Measurements from ENCODE around the gene NRDC.

NRDC gene

GRCh38 chr1:51790385-51790784 is 88.1 kb downstream of the NRDC start:
- Mint-ChIP-seq H3K4me3 (no peak overlapping the region), H3K4me1 (ENCODE audit: low read depth) (peaks cover 16% of the 10 kb centered on the region), H3K9me3 (no peaks in the 10 kb centered on the region), H3K36me3 (ENCODE audit: low read depth) (peaks cover 99% of the 10 kb centered on the region), H3K27ac (peak overlapping the region; percentile 70), H3K27me3 (no peaks in the 10 kb centered on the region)
- DNase-seq: no peak

DNA sequence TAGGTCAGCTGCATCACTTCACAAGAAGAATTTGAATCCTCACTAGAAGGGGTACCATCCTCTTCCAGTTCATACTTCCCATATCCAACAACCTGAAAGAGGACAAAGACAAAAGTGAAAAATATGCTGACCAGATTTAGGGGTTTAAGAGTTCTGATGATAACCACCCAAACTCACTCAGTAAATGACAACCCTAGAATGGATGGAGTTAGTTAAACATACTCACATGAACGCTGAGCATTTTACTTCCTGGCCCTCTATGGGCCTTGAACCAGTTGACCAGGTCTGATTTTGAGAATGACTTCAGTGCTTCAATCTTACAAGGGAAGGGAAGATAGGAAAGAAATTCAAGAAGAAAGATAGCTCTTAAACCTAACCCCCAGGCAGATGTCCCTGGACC is 89.2 kb downstream of the NRDC start:
- Mint-ChIP-seq H3K36me3 (ENCODE audit: low read depth) (peaks cover 99% of the 10 kb centered on the region), H3K4me1 (ENCODE audit: low read depth) (peaks cover 16% of the 10 kb centered on the region), H3K4me3 (no peak overlapping the region), H3K27ac (peak overlapping the region; percentile 63), H3K27me3 (no peaks in the 10 kb centered on the region), H3K9me3 (no peaks in the 10 kb centered on the region)
- DNase-seq: no peak

DNA sequence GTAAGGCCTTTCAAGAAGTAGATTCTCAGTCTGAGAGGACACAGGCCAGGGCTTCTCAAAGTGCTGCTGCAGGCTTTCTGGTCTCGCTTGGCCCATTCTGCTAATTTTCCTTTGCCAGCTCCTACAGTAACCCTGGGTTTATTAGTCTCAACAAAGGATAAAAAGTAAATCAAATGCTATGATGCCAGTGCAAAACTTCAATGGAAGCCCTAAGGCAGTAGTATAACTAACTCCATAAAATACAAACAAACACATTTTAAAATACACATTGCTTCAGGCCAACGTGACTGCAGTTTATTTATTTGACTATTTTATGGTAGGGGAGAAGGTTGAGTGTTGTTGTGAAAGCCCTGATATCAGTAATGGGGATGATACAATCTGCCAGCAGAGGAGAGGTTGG is 89.6 kb downstream of the NRDC start:
- Mint-ChIP-seq H3K36me3 (ENCODE audit: low read depth) (peaks cover 99% of the 10 kb centered on the region), H3K27me3 (no peaks in the 10 kb centered on the region), H3K4me3 (no peak overlapping the region), H3K4me1 (ENCODE audit: low read depth) (peaks cover 14% of the 10 kb centered on the region), H3K27ac (peak overlapping the region; percentile 63), H3K9me3 (no peaks in the 10 kb centered on the region)
- no peak for DNase-seq

GRCh38 chr1:51784997-51785421 is 93.5 kb downstream of the NRDC start:
- Mint-ChIP-seq H3K27me3 (no peaks in the 10 kb centered on the region), H3K4me3 (no peak overlapping the region), H3K4me1 (ENCODE audit: low read depth) (no peaks in the 10 kb centered on the region), H3K36me3 (ENCODE audit: low read depth) (peaks cover 91% of the 10 kb centered on the region), H3K27ac (peak overlapping the region; percentile 53), H3K9me3 (no peaks in the 10 kb centered on the region)
- no peak for DNase-seq

DNA sequence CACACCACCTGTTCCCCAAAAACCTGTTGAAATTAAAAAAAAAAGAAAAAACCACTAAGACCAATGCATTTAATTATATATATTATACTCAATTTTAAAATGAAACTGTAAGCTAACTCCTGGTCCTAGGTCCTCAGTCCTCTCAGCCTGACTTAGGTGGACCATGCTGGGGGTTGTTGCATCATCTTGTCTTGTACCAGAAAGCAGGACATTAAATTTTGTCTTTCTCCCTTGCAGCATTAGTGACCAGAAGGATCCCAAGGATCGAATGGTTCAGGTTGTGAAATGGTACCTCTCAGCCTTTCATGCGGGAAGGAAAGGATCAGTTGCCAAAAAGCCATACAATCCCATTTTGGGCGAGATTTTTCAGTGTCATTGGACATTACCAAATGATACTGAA is 97.6 kb downstream of the NRDC start:
- H3K9me3 Mint-ChIP-seq: no peaks in the 10 kb centered on the region
- no peak overlapping the region for H3K4me3 Mint-ChIP-seq
- peaks cover 83% of the 10 kb centered on the region for H3K36me3 Mint-ChIP-seq (ENCODE audit: low read depth)
- no peak for DNase-seq
- H3K4me1 Mint-ChIP-seq (ENCODE audit: low read depth): peaks cover 4% of the 10 kb centered on the region
- H3K27me3 Mint-ChIP-seq: no peaks in the 10 kb centered on the region
- H3K27ac Mint-ChIP-seq: no peak overlapping the region

DNA sequence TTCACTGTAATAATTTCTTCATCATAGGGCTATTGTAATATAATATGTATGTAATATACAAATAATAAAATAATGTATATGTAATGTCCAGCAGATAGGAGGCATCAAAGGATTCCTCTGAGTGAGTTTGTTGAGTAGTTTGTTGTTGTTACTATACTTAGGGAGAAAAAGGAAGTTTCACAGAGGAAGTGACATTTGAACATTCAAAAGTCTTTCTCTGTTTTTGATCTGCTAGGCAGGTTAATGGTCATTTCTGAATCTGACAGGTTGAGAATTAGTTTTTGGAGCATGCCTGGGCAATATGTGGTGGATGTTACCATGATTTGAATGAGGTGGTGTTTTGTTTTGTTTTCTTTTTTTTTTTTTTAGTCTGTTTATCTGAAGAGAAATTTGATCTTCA is 102.1 kb downstream of the NRDC start:
- no peak for DNase-seq
- Mint-ChIP-seq H3K4me1 (ENCODE audit: low read depth) (peaks cover 18% of the 10 kb centered on the region), H3K27me3 (no peaks in the 10 kb centered on the region), H3K27ac (peak overlapping the region; percentile 41), H3K4me3 (no peak overlapping the region), H3K9me3 (no peaks in the 10 kb centered on the region), H3K36me3 (ENCODE audit: low read depth) (peaks cover 78% of the 10 kb centered on the region)

DNA sequence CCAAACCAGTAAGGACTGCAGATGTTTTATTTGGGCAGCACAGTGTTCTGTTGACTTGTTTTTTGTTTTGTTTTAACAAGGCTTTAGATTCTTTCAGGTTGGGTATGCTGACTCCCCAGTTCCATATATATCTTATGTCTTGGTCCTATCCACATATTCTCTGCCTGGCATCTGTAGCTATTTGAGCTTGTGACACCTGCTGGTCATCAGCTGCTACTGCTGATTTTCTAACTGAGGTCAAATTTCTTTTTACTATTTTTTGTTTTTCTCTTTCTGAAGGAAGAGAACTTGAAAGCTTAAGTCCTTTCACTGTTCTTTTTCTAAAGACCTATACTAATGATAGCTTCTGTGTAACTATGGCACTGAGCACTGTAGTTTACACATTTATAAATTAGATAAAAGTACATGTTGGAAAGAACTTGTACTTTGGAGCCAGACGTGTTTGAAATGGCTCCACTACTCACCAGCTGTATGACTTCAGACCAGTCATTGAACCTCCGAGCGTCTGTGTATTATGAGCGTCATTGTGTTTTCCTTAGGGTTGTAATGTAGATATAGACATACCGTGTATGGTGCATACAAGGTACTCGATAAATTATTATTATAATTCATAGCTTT is 109.4 kb downstream of the NRDC start:
- peaks cover 76% of the 10 kb centered on the region for H3K36me3 Mint-ChIP-seq (ENCODE audit: low read depth)
- no peak overlapping the region for H3K4me3 Mint-ChIP-seq
- DNase-seq: no peak
- H3K27me3 Mint-ChIP-seq: no peaks in the 10 kb centered on the region
- H3K9me3 Mint-ChIP-seq: no peaks in the 10 kb centered on the region
- H3K27ac Mint-ChIP-seq: no peak overlapping the region
- H3K4me1 Mint-ChIP-seq (ENCODE audit: low read depth): peaks cover 15% of the 10 kb centered on the region

DNA sequence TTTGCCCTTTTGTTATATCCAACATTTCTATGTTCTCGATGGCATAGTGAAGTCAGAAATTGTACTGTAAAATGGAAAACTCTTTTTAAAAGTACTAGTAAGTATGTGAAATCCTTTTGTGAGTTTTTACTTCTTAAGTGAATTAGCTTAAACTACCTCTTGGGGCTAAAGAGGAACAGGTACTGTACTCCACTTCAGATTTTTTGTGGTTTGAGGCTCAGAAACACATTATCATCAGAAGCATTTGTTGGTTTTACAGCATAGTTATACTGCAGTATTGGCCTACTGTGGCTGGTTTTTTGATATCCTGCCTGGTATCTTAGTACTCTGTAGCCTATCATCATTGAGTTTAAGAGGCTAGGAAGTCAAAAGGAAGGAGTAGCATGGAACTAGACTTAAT is 117.2 kb downstream of the NRDC start:
- no peak overlapping the region for H3K27ac Mint-ChIP-seq
- peaks cover 28% of the 10 kb centered on the region for H3K4me1 Mint-ChIP-seq (ENCODE audit: low read depth)
- no peaks in the 10 kb centered on the region for H3K9me3 Mint-ChIP-seq
- no peak for DNase-seq
- no peak overlapping the region for H3K4me3 Mint-ChIP-seq
- no peaks in the 10 kb centered on the region for H3K27me3 Mint-ChIP-seq
- peaks cover 54% of the 10 kb centered on the region for H3K36me3 Mint-ChIP-seq (ENCODE audit: low read depth)

DNA sequence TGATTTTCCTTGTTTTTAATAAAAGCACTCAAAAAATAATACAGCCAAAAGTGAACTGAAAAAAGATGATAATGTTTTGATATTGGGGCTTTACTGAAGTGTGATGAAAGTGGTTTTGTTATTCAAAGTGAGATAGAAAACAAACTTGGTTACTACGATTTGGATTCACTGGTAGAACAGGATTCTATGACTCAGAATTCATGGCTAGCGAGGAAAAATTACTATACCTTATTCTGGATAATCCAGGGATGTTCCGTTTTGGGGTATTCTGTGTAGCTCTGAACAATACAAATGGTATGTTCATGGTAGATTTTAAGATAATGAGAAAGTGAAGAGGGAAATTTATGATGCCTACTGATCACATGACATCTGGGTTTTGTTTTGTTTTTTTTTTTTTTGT is 117.7 kb downstream of the NRDC start:
- no peak overlapping the region for H3K27ac Mint-ChIP-seq
- no peak for DNase-seq
- peaks cover 52% of the 10 kb centered on the region for H3K36me3 Mint-ChIP-seq (ENCODE audit: low read depth)
- H3K27me3 Mint-ChIP-seq: no peaks in the 10 kb centered on the region
- H3K9me3 Mint-ChIP-seq: no peaks in the 10 kb centered on the region
- peaks cover 33% of the 10 kb centered on the region for H3K4me1 Mint-ChIP-seq (ENCODE audit: low read depth)
- H3K4me3 Mint-ChIP-seq: no peak overlapping the region

DNA sequence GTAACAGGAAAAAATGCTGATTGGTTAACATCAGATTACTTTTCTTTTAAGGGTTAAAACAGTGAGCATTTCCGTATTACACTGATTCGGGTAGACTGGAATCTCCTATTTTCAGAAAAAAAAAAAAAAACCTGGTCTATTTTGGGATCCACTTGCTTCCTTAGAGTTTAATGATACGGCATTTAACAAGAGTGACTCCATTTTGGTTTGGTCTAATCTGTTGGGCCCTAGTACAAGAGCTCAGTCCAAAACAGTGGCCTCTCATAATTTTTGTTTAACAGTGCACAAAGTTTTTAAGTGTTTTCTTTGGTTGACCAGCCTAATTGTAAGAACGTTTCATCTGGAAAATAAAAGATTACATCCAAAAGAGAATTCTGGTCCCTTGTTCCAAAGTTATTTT is 120.2 kb downstream of the NRDC start:
- Mint-ChIP-seq H3K4me1 (ENCODE audit: low read depth) (peaks cover 36% of the 10 kb centered on the region), H3K9me3 (no peaks in the 10 kb centered on the region), H3K27me3 (no peaks in the 10 kb centered on the region), H3K36me3 (ENCODE audit: low read depth) (peaks cover 50% of the 10 kb centered on the region), H3K27ac (no peak overlapping the region), H3K4me3 (no peak overlapping the region)
- DNase-seq: no peak

DNA sequence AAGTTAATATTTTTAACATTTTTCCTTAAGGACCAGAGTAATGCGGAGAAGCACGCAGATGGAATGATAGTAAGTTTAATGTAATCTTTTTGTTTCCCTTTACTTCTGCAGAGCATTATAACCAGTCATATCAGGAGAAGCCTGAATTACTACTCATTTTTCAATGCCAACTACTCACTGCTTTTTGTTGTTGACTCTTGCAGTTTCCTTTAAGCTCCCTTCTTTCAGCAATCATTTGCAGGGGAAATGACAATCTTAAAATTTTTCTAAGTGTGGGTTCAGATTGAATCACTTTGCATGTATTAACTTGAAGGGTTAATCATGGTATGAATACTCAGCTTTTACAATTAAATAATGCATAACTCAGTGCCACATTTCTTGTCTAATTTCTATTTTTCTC is 122.2 kb downstream of the NRDC start:
- H3K36me3 Mint-ChIP-seq (ENCODE audit: low read depth): peaks cover 56% of the 10 kb centered on the region
- peaks cover 28% of the 10 kb centered on the region for H3K4me1 Mint-ChIP-seq (ENCODE audit: low read depth)
- no peak for DNase-seq
- no peak overlapping the region for H3K4me3 Mint-ChIP-seq
- H3K27me3 Mint-ChIP-seq: no peaks in the 10 kb centered on the region
- peak overlapping the region; percentile 70 for H3K27ac Mint-ChIP-seq
- no peaks in the 10 kb centered on the region for H3K9me3 Mint-ChIP-seq

DNA sequence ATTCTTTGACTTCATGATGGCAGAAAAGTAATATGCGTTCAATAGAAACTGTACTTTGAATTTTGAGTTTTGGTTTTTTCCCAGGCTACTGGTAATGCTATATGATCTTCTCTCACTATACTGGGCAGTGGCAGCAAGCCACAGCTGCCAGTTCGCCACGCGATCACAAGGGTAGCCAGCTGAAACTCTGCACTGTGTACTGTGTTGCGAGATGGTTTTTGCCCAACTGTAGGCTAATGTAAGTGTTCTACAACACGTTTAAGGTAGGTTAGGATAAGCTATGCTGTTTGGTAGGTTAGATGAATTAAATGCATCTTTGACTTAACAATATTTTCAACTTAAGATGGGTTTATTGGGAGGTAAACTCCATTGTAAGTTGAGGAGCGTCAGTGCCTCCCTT is 123.1 kb downstream of the NRDC start:
- peaks cover 56% of the 10 kb centered on the region for H3K36me3 Mint-ChIP-seq (ENCODE audit: low read depth)
- H3K4me1 Mint-ChIP-seq (ENCODE audit: low read depth): peaks cover 23% of the 10 kb centered on the region
- no peak overlapping the region for H3K27ac Mint-ChIP-seq
- no peak for DNase-seq
- H3K4me3 Mint-ChIP-seq: no peak overlapping the region
- no peaks in the 10 kb centered on the region for H3K27me3 Mint-ChIP-seq
- no peaks in the 10 kb centered on the region for H3K9me3 Mint-ChIP-seq

DNA sequence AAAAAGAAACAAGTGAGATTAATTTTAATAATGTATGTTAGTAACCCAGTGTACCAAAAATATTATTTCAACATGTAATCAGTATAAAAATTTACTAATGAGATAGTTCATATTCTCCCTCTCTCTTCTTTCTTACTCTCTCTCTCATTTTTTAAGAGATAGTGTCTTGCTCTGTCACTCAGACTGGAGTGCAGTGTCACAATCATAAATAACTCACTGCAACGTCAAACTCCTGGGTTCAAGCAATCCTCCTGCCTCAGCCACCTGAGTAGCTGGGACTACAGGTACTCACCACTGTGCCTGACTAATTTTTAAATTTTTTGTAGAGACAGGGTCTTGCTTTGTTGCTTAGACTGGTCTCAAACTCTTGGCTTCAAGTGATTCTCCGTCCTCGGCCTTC is 123.9 kb downstream of the NRDC start:
- H3K27me3 Mint-ChIP-seq: no peaks in the 10 kb centered on the region
- no peak overlapping the region for H3K4me3 Mint-ChIP-seq
- H3K27ac Mint-ChIP-seq: no peak overlapping the region
- H3K36me3 Mint-ChIP-seq (ENCODE audit: low read depth): peaks cover 58% of the 10 kb centered on the region
- H3K9me3 Mint-ChIP-seq: no peaks in the 10 kb centered on the region
- DNase-seq: no peak
- H3K4me1 Mint-ChIP-seq (ENCODE audit: low read depth): peaks cover 16% of the 10 kb centered on the region

DNA sequence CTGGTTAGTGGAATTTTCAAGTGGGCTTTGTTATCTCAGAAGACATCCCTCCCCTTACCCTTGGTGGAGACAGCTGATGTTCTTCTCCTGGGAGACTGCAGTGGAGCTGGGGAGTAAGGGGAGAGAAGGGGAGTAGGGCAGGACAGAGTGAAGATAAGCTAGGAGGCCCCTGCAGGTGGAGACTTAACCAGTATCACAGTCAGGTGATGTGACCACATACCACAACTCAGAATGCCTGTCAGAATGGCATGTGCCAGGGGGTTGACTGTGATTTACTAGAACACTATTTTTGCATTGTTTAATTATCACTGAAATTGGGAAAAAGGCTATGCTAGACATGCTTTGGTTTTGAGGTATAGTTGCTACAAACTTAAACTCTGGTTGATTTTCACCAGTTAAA is 124.6 kb downstream of the NRDC start:
- peaks cover 58% of the 10 kb centered on the region for H3K36me3 Mint-ChIP-seq (ENCODE audit: low read depth)
- no peak for DNase-seq
- no peaks in the 10 kb centered on the region for H3K27me3 Mint-ChIP-seq
- peaks cover 14% of the 10 kb centered on the region for H3K4me1 Mint-ChIP-seq (ENCODE audit: low read depth)
- no peak overlapping the region for H3K4me3 Mint-ChIP-seq
- H3K27ac Mint-ChIP-seq: peak overlapping the region; percentile 8
- H3K9me3 Mint-ChIP-seq: no peaks in the 10 kb centered on the region

DNA sequence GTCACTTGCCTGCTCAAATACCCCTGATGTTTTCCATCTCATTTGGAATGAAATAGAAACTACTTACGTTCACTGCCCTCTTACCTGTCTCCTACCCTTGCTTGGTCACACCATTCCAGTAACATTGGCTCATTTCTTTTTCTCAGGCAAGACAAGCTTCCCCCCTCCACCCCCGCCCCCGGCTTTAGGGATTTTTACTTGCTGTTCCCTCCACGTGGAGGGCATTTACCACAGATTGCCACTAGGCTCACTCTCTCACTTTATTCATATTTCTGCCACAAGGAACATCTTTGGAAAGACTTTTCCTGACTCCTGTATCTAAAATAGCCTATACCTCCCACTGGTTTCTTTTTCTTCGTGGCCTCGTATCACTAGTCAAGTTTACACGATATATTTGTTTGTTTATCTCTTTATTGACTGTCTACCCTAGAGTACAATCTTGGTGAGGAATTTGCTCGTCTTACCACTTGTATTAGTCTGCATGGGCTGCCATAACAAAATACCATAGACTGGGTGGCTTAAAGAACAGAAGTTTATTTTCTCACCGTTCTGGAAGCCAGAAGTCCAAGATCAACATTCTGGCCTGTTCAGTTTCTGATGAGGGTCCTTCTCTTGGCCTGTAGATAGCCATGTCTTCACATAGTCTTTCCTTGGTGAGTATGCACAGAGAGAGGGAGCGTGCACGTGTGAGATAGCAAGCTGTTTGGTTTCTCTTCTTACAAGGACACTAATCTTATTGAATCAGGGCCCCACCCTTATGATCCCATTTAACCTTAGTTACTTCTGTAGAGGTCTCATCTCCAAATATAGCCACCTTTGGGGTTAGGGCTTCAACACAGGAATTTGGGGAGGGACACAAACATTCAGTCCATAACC is 126.2 kb downstream of the NRDC start:
- Mint-ChIP-seq H3K4me1 (ENCODE audit: low read depth) (peaks cover 14% of the 10 kb centered on the region), H3K4me3 (no peak overlapping the region), H3K27me3 (no peaks in the 10 kb centered on the region), H3K36me3 (ENCODE audit: low read depth) (peaks cover 64% of the 10 kb centered on the region), H3K9me3 (no peaks in the 10 kb centered on the region), H3K27ac (no peak overlapping the region)
- DNase-seq: no peak
